Measurements from ENCODE around the gene CLIP2. TPM values are rescaled to one million over a fixed set of nuclear protein-coding genes. Genes with fewer than 3 reads are reported as not detected.

The CLIP2 gene
- total RNA-seq, 1 experiment from 2014 or later: 21.6 TPM

DNA sequence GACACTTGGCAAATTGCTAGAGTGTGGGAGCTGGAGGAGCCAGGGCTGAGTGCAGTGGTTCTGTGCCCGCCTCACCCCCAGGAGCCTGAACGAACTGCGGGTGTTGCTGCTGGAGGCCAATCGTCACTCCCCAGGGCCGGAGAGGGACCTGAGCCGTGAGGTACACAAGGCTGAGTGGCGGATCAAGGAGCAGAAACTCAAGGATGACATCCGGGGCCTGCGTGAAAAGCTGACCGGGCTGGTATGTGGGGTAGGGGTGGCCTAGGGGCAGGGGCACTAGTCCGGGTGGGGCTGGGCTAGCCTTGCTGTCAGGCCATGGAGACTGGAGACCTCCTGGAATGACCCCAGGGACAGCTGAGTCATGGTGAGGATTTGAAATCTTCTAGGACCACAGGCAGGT lies 107.8 kb downstream of the CLIP2 start:
- Histone ChIP-seq H3K14ac (ENCODE audit: insufficient read depth, low read length) (no peak overlapping the region), H4K8ac (replicated peaks; ENCODE audit: insufficient read length, low read depth, low read length) (no peak overlapping the region), H2BK5ac (ENCODE audit: insufficient read length, low read length) (no peak overlapping the region), H4K91ac (ENCODE audit: insufficient read length, low read depth, low read length) (no peak overlapping the region), H2BK15ac (ENCODE audit: low read depth, low read length) (no peak overlapping the region), H3K56ac (ENCODE audit: insufficient read length, low read depth, low read length) (no peak overlapping the region), H4K20me1 (ENCODE audit: control insufficient read depth, insufficient read depth, insufficient read length) (no peaks in the 10 kb centered on the region), H3K4me1 (ENCODE audit: insufficient read depth, low read length) (no peaks in the 10 kb centered on the region; the same call in 1 of the 2 replicates), H3K79me2 (ENCODE audit: insufficient read depth, low read length) (no peaks in the 10 kb centered on the region), H2BK20ac (ENCODE audit: low read depth, low read length, poor library complexity, severe bottlenecking) (no peak overlapping the region), H2AFZ (ENCODE audit: low read length) (no peak overlapping the region), H3K79me1 (ENCODE audit: insufficient read depth, low read depth, low read length, poor library complexity, severe bottlenecking) (no peaks in the 10 kb centered on the region), H3K4me2 (ENCODE audit: insufficient read depth, insufficient read length, low read length) (no peak overlapping the region), H3T11ph (ENCODE audit: low read length) (no peak overlapping the region), H3K23me2 (ENCODE audit: insufficient read length, low read depth, low read length, poor library complexity, severe bottlenecking) (no peaks in the 10 kb centered on the region), H4K5ac (ENCODE audit: insufficient read length, low read depth, low read length) (no peak overlapping the region), H2BK120ac (ENCODE audit: low read depth, low read length, poor library complexity, severe bottlenecking) (no peak overlapping the region), H3K9me3 (ENCODE audit: control insufficient read depth, low read depth, low read length) (no peaks in the 10 kb centered on the region), H3K27ac (ENCODE audit: insufficient read length, low read depth, low read length) (no peak overlapping the region), H3K18ac (ENCODE audit: insufficient read length, low read depth, low read length) (no peak overlapping the region), H3K4ac (ENCODE audit: low read depth, low read length) (no peak overlapping the region), H3K23ac (ENCODE audit: insufficient read length, low read depth, low read length) (no peak overlapping the region), H2BK12ac (ENCODE audit: insufficient read length, low read depth, low read length) (no peak overlapping the region), H3K27me3 (ENCODE audit: insufficient read depth, low read length) (no peaks in the 10 kb centered on the region), H2AK5ac (ENCODE audit: insufficient read length, low read length) (no peak overlapping the region), H3K9ac (ENCODE audit: extremely low read depth, insufficient read length, low read length) (no peak overlapping the region)
- peaks cover 4 to 12% of the 10 kb centered on the region in 2 experiments for H3K4me1 Mint-ChIP-seq
- H3K9me3 Mint-ChIP-seq: no peaks in the 10 kb centered on the region
- WGBS (ENCODE audit: extremely low coverage, insufficient read length, low lambda C conversion rate): no CpG with 5 or more reads among the region's 11 CpGs
- DNase-seq: no peak
- H3K4me3 Mint-ChIP-seq: no peak overlapping the region
- H3K27me3 Mint-ChIP-seq (ENCODE audit: low read depth): no peaks in the 10 kb centered on the region
- H3K36me3 Mint-ChIP-seq (ENCODE audit: insufficient read depth in 1 of 3, low read depth in 3 of 3): peaks cover 17 to 31% (median 24%) of the 10 kb centered on the region in 3 experiments
- no peak overlapping the region; a peak in 1 of 7 replicates for H3K27ac Mint-ChIP-seq
- TF ChIP-seq, protein P1, sequence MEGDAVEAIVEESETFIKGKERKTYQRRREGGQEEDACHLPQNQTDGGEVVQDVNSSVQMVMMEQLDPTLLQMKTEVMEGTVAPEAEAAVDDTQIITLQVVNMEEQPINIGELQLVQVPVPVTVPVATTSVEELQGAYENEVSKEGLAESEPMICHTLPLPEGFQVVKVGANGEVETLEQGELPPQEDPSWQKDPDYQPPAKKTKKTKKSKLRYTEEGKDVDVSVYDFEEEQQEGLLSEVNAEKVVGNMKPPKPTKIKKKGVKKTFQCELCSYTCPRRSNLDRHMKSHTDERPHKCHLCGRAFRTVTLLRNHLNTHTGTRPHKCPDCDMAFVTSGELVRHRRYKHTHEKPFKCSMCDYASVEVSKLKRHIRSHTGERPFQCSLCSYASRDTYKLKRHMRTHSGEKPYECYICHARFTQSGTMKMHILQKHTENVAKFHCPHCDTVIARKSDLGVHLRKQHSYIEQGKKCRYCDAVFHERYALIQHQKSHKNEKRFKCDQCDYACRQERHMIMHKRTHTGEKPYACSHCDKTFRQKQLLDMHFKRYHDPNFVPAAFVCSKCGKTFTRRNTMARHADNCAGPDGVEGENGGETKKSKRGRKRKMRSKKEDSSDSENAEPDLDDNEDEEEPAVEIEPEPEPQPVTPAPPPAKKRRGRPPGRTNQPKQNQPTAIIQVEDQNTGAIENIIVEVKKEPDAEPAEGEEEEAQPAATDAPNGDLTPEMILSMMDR (conservative IDR thresholded peaks at IDR 0.05): no peak

Data from H9 (cell line).